Activated CD8-positive, alpha-beta T cell treated with anti-CD3 and anti-CD28 coated beads for 36 hours (primary cell): ENCODE measurements around the gene CHFR. TPM values are rescaled to one million over a fixed set of nuclear protein-coding genes. Genes with fewer than 3 reads are reported as not detected.

Experiments used
- ATAC-seq: fragments of 200-7000 bp; cut with Tn5 transposase; one replicate; pipeline ENCODE4 v1.10.0; 2021; ENCODE audit warnings: mild to moderate bottlenecking, moderate library complexity
- CTCF ChIA-PET: fragments of 350-600 bp; sonication (Branson Sonifier 250); formaldehyde crosslinking; loops from one replicate; lab custom pipeline; 2021; ENCODE audit warnings: antibody characterized with exemption; lab: Charles Lee
- POLR2A ChIA-PET: fragments of 350-600 bp; sonication (Branson Sonifier 250); formaldehyde crosslinking; loops from one replicate; lab custom pipeline; 2021; ENCODE audit warnings: antibody characterized with exemption; lab: Charles Lee
- DNase-seq: peaks from one replicate; pipeline ENCODE4 v3.0.0-alpha.2; 2020
- H3K27ac Mint-ChIP-seq: one replicate; pipeline ENCODE4 v1.8.0; 2021; ENCODE audit warnings: mild to moderate bottlenecking, mixed read lengths
- H3K27me3 Mint-ChIP-seq: one replicate; pipeline ENCODE4 v1.8.0; 2021; ENCODE audit warnings: mixed read lengths
- H3K36me3 Mint-ChIP-seq: one replicate; pipeline ENCODE4 v1.8.0; 2021; ENCODE audit warnings: low read depth, mixed read lengths
- H3K4me1 Mint-ChIP-seq: one replicate; pipeline ENCODE4 v1.8.0; 2021; ENCODE audit warnings: low read depth, mixed read lengths
- H3K4me3 Mint-ChIP-seq: one replicate; pipeline ENCODE4 v1.8.0; 2021; ENCODE audit warnings: mild to moderate bottlenecking, moderate library complexity, mixed read lengths
- H3K9me3 Mint-ChIP-seq: one replicate; pipeline ENCODE4 v1.8.0; 2021; ENCODE audit warnings: mixed read lengths
- CTCF ChIP-seq: fragments of 200-600 bp; IDR thresholded peaks from one replicate; pipeline ENCODE4 v1.8.0; 2022; ENCODE audit warnings: antibody characterized with exemption, mild to moderate bottlenecking
- intact Hi-C: fragments of 100-400 bp; cut with micrococcal nuclease; formaldehyde crosslinking; loops from one replicate; pipeline ENCODE4 v1.10.0; 2022
- total RNA-seq, 2 experiments: library from RNA; stranded (reverse); gene quantifications; one replicate each; pipeline ENCODE4 v1.2.3, GENCODE V29; 2021

Gene CHFR
- total RNA-seq, 2 experiments from 2014 or later = 40.5 to 51.2 TPM

DNA sequence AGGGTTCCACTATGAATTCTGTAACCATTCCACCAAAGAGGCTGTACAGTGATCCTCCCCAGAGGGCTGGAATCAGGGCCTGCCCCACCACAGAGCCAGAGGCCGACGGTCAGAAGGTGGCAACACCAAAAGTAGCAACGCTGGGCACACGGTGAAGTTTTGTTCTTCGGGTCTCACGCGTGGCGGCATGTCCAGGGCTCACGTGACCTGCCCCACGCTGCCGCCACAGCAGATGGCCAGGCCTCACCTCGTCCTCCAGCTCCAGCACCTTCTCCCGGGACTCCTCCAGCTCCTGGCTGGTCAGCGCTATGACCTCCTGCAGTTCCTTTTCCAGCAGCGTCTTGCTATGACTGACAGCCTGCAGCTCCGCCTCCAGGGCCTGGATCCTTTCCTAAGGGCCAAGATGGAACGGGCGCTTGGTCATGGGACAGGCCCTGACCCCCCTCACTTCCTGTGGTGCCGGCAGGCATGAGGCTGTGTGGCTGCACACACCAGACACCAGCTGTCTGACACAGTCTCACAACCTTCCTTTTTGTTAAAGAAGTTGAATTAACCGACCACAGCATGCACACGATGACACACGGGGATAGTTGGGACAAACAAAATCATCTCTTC lies 103.4 kb downstream of the CHFR start:
- Mint-ChIP-seq H3K36me3 (peaks cover 59% of the 10 kb centered on the region), H3K4me1 (no peaks in the 10 kb centered on the region), H3K27ac (no peak overlapping the region), H3K9me3 (no peaks in the 10 kb centered on the region), H3K27me3 (no peaks in the 10 kb centered on the region), H3K4me3 (no peak overlapping the region)
- intact Hi-C loops = no loop called here
- DNase-seq (no peak), ATAC-seq (no peak)
- CTCF ChIA-PET = no interaction called here
- POLR2A ChIA-PET = no interaction called here
- no peak for TF ChIP-seq CTCF

Other genes with a start within 250 kb of the CHFR start
- 100 to 1,000 TPM; 115 to 121 TPM for gene POLE, start 200.3 kb downstream of the CHFR start, total RNA-seq
- gene PXMP2, start 200.0 kb downstream of the CHFR start, total RNA-seq = 10 to 100 TPM; 14.3 TPM
- gene PGAM5, start 176.8 kb downstream of the CHFR start, total RNA-seq = 10 to 100 TPM; 69.6 to 73.2 TPM
- gene ANKLE2, start 125.8 kb downstream of the CHFR start, total RNA-seq = 100 to 1,000 TPM; 103 to 108 TPM
- 10 to 100 TPM; 52.2 to 55.6 TPM for gene GOLGA3, start 58.7 kb downstream of the CHFR start, total RNA-seq
- 1 to 10 TPM; 6.4 to 6.8 TPM for gene ZNF605, start 68.7 kb upstream of the CHFR start, total RNA-seq
- 10 to 100 TPM; 19.1 to 19.8 TPM for gene ZNF26, start 98.8 kb upstream of the CHFR start, total RNA-seq
- gene ZNF84, start 149.9 kb upstream of the CHFR start, total RNA-seq = 10 to 100 TPM; 23.5 to 24.1 TPM
- 10 to 100 TPM; 10.6 to 12.3 TPM for gene ZNF140, start 193.3 kb upstream of the CHFR start, total RNA-seq
- gene ZNF891, start 242.7 kb upstream of the CHFR start, total RNA-seq = 1 to 10 TPM; 1.7 to 1.8 TPM
- gene ZNF10, start 243.0 kb upstream of the CHFR start, total RNA-seq = 1 to 10 TPM; 6.0 to 7.2 TPM